ENCODE results near the gene CPB2. TPM values are rescaled to one million over a fixed set of nuclear protein-coding genes. Genes with fewer than 3 reads are reported as not detected.

The CPB2 gene
- polyA plus RNA-seq, 4 donors, result 0.09 to 0.39 (median 0.19) TPM; not detected in 1

DNA sequence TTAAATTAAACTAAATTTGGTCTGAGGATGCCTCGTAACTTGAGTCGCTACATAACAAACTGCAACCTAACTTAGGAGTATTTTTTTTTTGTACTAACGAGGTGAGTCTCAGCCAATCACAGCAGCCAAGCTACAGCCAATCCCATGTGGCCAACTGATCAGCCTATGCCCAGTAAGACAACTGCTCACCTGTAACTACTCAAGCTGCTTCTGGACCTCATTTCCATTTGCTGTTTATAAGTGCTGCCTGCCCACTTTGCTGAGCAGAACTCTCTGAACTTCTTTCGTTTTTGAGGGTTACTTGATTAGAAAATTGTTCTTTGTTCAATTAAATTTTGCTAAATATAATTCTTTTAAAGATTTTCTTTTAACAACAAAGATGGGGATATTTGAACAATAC is 3.8 kb downstream of the CPB2 start:
- DNase-seq (ENCODE audit: low read depth in 4 of 4, low spot score in 3 of 4), result no peak

DNA sequence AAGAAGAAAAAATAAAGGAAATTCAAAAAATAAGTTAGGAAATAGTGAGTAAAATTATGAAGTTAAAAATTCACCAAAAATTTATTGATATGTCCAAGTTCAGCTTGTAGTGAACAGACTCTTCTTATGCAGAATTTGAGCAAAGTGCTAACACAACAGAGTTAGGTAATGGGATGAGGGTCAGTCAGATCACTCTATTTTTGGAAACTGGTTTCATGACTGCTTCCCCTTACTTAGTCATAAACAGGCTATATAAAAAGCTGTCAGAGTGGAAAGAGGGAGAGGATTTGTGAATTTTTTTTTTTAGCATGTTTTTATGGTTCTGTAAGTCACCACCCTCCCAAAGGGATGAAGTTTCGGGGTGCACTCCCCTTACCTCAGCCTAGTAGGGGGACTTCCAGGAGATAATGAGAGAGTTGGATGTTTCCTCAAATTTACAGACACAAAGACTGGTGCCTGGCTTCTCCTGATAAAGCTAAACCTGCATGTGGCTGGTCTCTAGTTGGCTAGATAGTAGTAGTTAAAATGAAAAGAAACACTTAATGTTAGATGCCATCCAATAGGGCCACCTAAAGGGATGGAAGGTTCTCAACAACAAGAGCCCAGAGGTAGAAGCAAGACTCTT is 4.5 kb downstream of the CPB2 start:
- no peak for DNase-seq (ENCODE audit: low read depth in 4 of 4, low spot score in 3 of 4)

DNA sequence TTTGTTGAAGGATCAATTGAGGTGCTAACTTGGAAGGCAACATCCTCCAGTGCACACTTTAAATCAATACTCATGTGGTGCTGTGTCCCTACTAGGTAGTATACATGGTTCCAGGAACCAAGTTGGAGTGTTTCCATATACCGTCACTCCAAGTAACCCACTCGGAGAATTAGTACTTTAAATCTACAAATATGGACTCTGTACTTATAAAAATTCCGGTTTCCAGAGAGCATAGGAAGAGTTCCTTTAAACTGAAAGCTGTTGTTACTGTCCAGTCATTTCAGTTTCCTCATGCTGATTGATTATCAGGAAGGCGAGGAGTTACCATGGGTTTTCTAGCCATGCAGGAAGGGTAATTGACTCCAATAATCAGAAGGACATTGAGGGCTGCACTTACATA is 7.2 kb downstream of the CPB2 start:
- no peak for DNase-seq (ENCODE audit: low read depth in 4 of 4, low spot score in 3 of 4)

DNA sequence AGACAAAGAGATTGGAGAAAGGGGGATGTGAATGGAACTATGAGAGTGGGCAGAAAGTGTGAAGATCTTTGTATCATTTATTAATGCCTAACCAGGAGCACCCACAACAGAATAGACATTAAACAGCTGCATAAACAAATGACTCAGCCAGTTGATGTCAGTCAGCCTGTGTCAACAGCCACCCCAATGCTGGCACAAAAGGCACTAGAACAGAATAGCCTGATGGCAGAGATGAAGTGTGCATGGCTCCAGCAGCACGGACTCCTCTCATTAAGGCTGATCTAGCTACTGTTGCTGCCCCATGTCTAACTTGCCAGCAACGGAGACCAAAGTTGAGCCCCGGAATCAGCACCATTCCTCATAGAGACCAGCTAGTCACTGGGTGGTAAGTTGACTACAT is 7.8 kb downstream of the CPB2 start:
- no peak for DNase-seq (ENCODE audit: low read depth in 4 of 4, low spot score in 3 of 4)

DNA sequence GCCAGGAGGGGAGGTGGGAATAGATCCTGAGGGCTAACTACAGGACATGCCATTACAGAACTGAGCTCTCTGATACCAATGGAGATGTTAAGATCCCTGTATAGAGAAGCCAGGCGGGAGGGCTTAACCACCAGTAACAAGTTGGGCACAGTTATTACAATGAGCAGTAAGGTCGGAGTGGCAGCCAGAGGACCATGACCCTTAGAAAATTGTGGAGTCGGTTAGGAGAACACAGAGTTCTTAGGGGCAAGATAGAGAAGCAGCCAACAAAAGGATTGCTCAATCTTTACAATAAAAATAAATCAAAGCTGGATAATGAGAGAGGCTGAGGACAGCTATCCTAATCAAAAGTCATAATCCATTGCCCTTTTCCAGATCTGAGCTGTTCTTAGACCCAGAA is 10.4 kb downstream of the CPB2 start:
- DNase-seq (ENCODE audit: low read depth in 4 of 4, low spot score in 3 of 4), result no peak

DNA sequence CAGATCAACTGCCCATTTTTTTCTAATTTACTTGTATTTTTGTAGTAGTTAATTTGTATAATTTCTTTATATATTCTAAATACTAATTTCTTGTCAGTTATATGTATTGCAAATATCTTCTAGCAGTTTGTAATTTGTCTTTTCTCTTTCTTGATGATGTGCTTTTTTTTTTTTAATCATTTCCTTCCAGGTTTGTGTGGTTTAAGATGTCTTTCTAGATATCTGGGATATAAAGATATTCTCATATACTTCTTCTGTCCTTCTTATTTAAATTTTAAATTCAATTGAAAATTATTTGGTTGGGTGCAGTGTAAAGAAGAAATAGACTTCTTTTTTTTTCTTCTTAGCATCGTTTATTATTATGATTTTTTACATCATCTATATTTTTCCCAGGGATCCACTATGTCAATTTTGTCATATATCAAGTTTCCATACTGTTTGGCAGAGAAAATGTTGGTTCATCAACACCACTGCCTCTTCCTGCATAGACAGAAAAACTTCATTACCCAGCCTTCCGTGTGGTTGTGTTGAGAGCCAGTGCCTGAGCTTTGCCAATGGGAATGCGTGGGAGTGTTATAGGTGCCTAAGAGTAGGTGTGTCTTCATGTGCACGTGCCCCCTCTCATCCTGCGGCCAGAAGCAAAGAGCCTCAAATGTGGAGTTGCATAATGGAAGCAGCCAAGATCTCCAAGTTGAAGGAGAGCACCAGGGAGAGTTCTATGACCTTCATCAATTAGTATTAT is 15.8 kb downstream of the CPB2 start:
- no peak for DNase-seq (ENCODE audit: low read depth in 4 of 4, low spot score in 3 of 4)

DNA sequence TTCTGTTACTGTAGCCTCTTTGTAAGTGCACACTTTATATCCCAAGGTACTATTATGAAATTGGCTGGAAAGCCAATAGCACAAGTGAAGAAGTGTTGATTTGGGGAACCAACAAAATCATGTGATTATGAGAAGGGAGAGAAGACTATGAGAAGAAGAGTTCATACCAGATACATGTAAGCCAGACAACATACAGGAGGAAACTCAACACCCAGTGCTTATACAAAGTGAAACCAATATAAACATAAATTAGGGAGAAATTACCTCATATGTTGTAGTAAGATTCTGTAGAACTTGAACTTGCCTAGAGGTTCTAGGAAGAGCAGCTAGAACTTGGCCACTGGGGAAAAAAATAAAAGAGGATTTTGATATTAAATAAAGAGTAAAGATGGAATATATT is 17.4 kb downstream of the CPB2 start:
- DNase-seq (ENCODE audit: low read depth in 4 of 4, low spot score in 3 of 4), result no peak

DNA sequence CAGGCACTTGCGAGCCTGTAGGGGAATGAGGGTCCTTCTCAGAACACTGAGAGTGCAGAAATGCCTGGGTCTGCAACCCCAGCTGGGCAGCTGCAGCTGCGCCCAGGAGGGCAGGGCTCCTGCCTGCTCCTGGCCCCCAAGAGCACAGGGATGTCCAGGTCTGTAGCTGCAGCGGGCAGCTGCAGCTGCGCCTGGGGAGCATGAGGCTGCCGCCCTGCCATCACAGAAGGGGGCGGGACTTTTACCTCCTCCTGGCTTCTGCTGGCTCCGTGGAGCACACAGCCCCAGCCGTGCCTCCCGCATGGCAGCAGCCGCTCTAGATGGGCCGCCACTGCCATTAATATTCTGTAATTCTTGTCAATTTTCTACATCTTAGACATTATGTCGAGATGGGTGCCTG is 17.8 kb downstream of the CPB2 start:
- no peak for DNase-seq (ENCODE audit: low read depth in 4 of 4, low spot score in 3 of 4)

DNA sequence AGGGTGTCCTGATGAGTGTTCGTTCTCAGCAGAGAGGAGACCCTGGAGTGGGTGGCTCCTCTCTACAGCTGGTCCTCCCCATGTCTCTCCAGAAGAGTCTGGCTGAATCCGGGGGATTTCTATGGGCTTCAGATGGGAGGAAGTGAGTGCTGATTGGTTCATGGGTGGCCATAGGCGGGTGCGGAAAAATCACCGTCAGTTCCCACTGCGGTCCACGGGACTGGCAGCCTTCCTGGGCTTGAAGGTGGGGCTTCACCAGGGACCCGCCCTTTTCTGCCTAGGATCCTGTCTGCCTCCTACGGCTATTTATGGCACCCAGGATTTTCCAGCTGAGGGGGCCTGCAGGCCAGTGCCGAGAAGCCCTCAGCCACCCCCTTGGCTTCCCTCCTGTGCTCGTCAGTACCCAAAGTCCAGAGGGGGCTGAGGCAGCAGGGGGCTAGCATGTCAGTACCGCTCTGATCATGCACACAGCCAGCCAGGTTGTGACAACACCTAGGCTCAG is 18.4 kb downstream of the CPB2 start:
- no peak for DNase-seq (ENCODE audit: low read depth in 4 of 4, low spot score in 3 of 4)

DNA sequence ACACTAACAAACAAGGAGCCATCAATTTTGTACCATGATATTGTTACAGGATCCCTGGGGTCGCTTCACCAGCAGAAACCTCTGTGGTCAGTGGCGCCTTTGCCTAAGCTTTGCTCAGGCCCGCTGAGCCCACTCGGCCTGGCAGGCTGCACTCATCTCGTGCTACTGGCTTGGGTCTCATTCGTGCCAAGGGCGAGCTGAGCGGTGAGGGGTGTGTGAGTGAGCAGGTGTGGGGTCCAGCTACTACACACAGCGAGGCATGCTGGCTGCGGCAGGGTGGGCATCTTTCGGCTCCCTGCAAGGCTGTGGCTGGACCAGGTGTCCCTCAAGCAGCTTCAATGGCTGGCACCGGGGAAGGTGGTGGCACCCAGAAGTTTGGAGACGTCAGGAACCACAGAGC is 19.1 kb downstream of the CPB2 start:
- DNase-seq (ENCODE audit: low read depth in 4 of 4, low spot score in 3 of 4), result no peak

DNA sequence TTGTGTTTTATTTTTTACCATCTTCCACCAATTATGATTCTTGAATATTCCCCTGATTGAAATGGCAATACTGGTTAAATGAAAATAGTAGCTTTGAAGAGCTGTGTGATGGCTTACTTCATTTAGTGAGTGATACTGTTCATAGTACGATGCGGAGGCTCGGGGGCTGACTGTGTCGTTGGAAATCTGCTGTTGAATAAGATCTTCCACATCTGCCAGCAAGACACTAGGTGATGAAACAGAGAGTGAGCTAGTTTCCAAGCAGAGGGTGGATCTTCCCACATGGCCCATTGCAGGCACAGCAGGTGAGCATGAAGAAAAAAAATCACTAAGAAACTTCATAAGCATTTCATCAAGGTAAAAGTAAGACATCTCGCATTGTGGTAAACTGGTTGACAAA is 22.5 kb downstream of the CPB2 start:
- DNase-seq (ENCODE audit: low read depth in 4 of 4, low spot score in 3 of 4), result no peak

DNA sequence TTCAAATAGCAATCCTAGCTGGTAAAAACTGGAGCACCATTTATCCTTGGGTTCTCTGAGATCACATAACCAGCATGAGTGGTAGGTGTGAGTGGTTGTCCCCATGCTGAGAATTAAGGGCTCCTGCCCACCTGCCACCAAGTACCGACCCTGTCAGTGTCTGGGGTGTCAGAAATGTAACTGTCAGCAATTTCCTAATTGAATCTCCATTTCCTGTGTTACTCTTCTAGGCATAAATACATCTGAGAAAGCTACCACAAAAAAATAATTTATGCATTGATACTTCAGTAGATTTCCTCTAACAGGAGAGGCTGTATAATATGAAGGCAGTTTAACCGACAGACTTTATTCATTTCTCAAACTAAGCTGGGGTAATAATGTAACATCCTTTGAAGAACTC is 25.1 kb downstream of the CPB2 start:
- DNase-seq (ENCODE audit: low read depth in 4 of 4, low spot score in 3 of 4), result no peak

DNA sequence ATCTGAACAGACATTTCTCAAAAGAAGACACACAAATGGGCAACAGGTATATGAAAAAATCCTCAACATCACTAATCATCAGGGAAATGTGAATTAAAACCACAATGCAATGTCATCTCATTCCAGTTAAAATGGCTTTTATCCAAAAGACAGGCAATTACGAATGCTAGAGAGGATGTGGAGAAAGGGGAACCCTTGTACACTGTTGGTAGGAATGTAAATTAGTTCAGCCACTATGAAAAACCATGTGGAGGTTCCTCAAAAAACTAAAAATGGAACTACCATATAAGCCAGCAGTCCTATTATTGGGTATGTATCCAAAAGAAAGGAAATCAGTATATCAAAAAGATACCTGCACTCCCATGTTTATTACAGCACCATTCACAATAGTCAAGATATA is 27.6 kb downstream of the CPB2 start:
- DNase-seq (ENCODE audit: low read depth in 4 of 4, low spot score in 3 of 4), result no peak

DNA sequence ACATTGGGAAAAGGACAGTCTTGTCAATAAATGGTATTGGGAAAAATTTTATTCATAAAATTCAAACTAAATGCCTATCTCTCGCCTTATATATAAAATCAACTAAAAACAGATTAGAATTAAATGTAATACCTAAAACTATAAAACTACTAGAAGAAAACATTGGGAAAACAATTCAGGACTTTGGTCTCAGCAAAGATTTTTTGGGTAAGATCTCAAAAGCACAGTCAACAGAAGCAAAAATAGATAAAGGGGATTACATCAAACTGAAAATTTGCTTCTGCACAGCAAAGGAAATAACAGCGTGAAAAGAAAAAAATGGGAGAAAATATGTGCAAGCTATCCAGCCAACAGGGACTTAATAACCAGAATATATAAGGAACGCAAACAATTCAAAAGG is 28.0 kb downstream of the CPB2 start:
- DNase-seq (ENCODE audit: low read depth in 4 of 4, low spot score in 3 of 4), result no peak

DNA sequence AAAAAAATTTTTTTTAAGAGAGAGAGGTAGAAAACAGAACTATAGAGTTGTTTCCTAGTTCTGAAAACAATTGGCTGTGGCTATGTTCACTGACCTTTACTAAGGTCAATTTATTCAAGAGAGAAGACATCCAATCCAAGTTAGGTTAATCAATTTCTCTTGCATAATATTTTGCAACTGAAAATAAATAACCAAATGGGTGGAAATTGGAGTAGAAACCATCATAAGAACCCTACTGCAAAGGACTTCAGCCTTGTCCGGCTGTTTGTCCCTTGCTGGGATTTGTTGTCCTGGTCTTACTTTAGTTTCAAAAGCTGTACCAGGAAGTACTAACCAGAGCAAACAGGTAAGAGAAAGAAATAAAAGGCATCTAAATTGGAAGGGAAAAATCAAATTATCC is 29.0 kb downstream of the CPB2 start:
- DNase-seq (ENCODE audit: low read depth in 4 of 4, low spot score in 3 of 4), result no peak

DNA sequence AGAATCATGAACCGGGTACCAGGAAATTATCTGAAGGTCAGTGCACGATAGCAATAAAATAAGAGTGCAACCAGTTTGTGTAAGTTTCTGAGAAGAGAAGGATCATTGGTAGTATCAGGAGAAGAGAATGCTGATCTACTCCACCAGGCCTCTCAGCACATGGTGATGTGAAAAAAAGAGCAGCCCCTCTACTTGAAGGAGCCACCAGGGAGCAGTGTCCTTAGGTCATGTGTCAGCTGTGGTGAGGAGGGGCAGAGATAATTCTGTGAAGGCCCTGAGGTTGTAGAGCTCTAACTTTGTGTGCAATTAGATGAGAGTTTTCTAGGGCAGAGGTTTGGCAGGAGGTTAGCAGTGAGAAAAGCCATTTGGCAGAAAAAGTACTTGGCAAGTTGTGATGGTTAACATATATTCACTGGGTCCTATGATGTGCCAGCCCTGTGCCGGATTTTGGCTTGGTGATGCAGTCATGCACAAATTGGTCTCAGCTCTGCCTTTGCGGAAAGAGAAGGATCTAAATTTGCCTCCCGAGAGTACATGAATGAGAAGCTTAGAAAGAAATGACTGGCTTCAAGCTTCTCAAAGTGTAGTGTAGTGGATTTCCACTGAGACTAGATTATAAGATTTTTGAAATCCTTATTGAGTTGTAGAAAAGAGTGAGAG is 33.1 kb downstream of the CPB2 start:
- DNase-seq (ENCODE audit: low read depth in 4 of 4, low spot score in 3 of 4), result no peak

DNA sequence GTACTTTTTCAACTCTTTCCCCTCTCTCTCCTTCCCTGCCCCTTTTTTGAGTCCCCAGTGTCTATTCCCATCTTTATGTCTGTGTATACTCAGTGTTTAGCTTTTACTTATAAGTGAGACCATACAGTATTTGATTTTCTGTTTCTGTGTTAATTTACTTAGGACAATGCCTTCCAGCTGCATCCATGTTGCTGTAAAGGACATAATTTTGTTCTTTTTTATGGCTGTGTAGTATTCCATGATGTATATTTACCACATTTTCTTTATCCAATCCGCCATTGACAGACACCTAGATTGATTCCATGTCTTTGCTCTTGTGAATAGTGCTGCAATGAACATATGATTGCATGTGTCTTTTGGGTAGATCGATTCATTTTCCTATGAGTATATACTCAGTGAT is 41.5 kb downstream of the CPB2 start:
- DNase-seq (ENCODE audit: low read depth in 4 of 4, low spot score in 3 of 4), result no peak

DNA sequence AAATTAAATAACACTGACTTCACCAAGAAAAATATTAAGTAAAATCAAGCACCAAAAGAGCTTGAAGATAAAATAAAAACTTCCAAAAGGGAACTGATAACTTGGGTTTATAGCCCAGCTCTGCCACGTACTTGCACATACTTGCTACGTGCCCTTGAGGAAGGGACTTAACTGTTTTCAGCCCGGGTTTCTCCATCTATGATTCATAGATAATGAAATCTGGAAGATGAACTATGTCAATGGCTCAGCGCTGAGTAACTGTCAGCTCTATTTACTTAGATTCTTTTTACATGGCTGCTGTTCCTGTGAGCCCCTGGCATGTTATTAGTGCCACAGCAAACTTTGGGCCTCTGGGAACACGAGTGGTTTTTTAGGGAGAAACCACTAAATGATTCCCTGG is 42.6 kb downstream of the CPB2 start:
- no peak for DNase-seq (ENCODE audit: low read depth in 4 of 4, low spot score in 3 of 4)

DNA sequence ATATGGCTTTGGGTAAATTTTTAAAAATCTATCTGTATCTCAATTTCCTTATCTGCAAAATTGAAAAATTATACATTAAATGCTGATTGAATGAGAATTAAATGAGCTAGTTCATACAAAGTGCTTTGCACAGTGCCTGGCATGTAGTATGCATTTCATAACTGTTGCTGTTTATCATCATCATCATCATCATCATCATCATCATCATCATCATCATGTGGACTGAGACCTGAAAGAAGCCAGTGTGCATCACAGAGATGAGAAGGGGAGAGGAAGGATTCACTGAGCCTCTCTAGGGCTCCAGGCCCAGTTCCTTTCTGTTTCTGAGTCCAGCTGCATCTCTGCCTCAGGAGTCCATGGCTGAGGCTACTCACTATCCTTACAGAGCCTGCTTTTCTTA is 45.4 kb downstream of the CPB2 start:
- DNase-seq (ENCODE audit: low read depth in 4 of 4, low spot score in 3 of 4), result no peak

DNA sequence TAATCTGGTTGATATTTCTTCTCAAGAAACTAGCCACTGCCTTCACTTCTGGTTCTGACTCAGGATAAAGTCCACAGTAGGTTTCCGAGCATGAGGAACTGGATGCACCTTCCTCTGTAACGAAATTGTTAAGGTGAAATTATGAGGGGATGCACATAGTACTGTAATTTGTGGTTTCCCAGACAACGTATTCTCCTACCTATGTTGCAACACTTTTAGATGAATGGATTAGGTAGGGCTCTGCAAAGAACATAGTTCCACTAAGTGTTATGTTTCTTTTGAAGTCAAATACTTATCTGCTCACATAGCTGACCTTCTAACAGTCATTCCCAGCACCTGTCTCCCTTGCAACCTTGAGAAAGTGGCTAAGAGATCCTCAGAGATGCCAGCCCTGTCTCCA is 46.6 kb downstream of the CPB2 start:
- no peak for DNase-seq (ENCODE audit: low read depth in 4 of 4, low spot score in 3 of 4)

DNA sequence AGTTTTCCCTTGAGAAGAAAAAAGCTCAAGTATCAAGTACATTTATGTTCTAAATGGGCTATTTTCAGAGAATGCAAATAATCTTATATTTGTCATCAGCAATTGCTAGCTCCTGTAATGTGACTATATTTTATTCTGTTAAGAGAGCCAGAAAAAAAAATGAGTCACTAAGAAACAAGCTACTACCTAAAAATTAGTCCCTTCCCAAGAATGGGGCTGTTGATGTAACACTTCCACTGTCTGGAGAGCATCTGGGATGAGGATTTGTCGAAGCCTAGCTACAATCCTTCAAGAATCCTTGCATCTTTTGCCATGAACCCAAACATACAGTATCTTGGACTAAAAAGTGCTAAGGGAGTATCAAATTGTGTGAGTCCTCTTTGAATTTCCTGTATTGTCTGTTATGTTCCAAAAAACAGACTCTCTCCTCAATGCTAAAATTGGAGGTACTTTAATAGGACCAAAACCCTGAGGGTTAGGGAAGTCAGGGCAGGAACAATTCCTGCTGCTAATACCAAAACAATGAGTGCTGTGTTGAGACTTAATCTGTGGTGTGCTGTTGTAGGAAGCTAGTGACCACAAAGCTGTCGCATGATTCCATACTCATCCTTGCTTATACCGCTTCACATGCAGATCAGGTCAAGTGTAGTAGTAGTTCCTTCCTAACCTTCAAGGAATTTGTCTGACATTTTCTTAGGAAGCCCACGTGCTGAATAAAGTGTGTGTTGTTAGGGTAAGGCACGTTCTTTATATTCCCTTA is 47.4 kb downstream of the CPB2 start:
- DNase-seq (ENCODE audit: low read depth in 4 of 4, low spot score in 3 of 4), result no peak

Data from right renal pelvis (tissue), 4 donors.